A673 (cell line): Measurements from ENCODE around the gene CIART.

Experiments used
- EZH2 ChIP-seq: fragments of 200-600 bp; sonication (generic); IDR thresholded peaks from 2 replicates; pipeline ENCODE4 v1.6.1; 2017; ENCODE audit warnings: borderline replicate concordance, low read depth, mild to moderate bottlenecking, mixed read lengths, antibody characterized with exemption, low read length; ENCODE audit not compliant: poor library complexity, severe bottlenecking
- TF ChIP-seq, protein P1 (sequence below): fragments of 300-800, 200-600 bp; sonication (generic); conservative IDR thresholded peaks from 2 replicates; pipeline ENCODE4 v1.5.1; 2017; ENCODE audit warnings: low read depth, mild to moderate bottlenecking, antibody characterized with exemption, low read length, moderate library complexity, mixed read lengths

GRCh38 chr1:150268340-150268704 lies 14.0 kb upstream of the CIART start:
- TF ChIP-seq EZH2, result no peak
- TF ChIP-seq, protein P1, sequence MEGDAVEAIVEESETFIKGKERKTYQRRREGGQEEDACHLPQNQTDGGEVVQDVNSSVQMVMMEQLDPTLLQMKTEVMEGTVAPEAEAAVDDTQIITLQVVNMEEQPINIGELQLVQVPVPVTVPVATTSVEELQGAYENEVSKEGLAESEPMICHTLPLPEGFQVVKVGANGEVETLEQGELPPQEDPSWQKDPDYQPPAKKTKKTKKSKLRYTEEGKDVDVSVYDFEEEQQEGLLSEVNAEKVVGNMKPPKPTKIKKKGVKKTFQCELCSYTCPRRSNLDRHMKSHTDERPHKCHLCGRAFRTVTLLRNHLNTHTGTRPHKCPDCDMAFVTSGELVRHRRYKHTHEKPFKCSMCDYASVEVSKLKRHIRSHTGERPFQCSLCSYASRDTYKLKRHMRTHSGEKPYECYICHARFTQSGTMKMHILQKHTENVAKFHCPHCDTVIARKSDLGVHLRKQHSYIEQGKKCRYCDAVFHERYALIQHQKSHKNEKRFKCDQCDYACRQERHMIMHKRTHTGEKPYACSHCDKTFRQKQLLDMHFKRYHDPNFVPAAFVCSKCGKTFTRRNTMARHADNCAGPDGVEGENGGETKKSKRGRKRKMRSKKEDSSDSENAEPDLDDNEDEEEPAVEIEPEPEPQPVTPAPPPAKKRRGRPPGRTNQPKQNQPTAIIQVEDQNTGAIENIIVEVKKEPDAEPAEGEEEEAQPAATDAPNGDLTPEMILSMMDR, result no peak
